ENCODE results near the gene DPY30. TPM values are rescaled to one million over a fixed set of nuclear protein-coding genes. Genes with fewer than 3 reads are reported as not detected.

DPY30 gene
- total RNA-seq, 2 experiments from 2014 or later: 69.9 to 77.8 TPM

GRCh38 chr2:31979956-31980355, 59.6 kb downstream of the DPY30 start:
- H3K36me3 Mint-ChIP-seq: peaks cover 20% of the 10 kb centered on the region

GRCh38 chr2:31979018-31979417, 60.6 kb downstream of the DPY30 start:
- no peak overlapping the region for H3K4me3 Mint-ChIP-seq
- peaks cover 3% of the 10 kb centered on the region for H3K9me3 Mint-ChIP-seq (ENCODE audit: low read depth)
- CTCF ChIA-PET: no interaction called here
- peaks cover 21% of the 10 kb centered on the region for H3K4me1 Mint-ChIP-seq
- peaks cover 18% of the 10 kb centered on the region for H3K36me3 Mint-ChIP-seq
- ATAC-seq (no peak), DNase-seq (no peak)
- no peak overlapping the region for H3K27ac Mint-ChIP-seq
- H3K27me3 Mint-ChIP-seq: no peaks in the 10 kb centered on the region

More at GRCh38 chr2:31979956-31980355, 59.6 kb downstream of the DPY30 start:
- Mint-ChIP-seq H3K27me3 (no peaks in the 10 kb centered on the region), H3K4me1 (peaks cover 21% of the 10 kb centered on the region), H3K4me3 (no peak overlapping the region), H3K9me3 (ENCODE audit: low read depth) (peaks cover 3% of the 10 kb centered on the region), H3K27ac (no peak overlapping the region)
- ATAC-seq (no peak), DNase-seq (no peak)
- CTCF ChIA-PET: interaction anchor here (0.9 kb wide), 1 partner anchor 12 kb away, joined by 3 read pairs; no protein-coding TSS in a partner anchor

GRCh38 chr2:31978436-31978835, 61.2 kb downstream of the DPY30 start:
- peaks cover 3% of the 10 kb centered on the region for H3K9me3 Mint-ChIP-seq (ENCODE audit: low read depth)
- CTCF ChIA-PET: no interaction called here
- no peak overlapping the region for H3K27ac Mint-ChIP-seq
- no peak for DNase-seq
- ATAC-seq: no peak
- peaks cover 14% of the 10 kb centered on the region for H3K36me3 Mint-ChIP-seq
- H3K27me3 Mint-ChIP-seq: no peaks in the 10 kb centered on the region
- no peak overlapping the region for H3K4me3 Mint-ChIP-seq
- H3K4me1 Mint-ChIP-seq: peaks cover 24% of the 10 kb centered on the region

Other genes starting within 250 kb of the DPY30 start
- 10 to 100 TPM; 44.3 to 49.7 TPM for gene MEMO1, start 28.8 kb downstream of the DPY30 start, total RNA-seq
- 10 to 100 TPM; 17.3 to 20.4 TPM for gene SPAST, start 23.8 kb upstream of the DPY30 start, total RNA-seq
- gene SLC30A6, start 126.1 kb upstream of the DPY30 start, total RNA-seq: 10 to 100 TPM; 16.8 to 27.2 TPM
- gene NLRC4, start 225.1 kb upstream of the DPY30 start, total RNA-seq: under 1 TPM in 1 of 2 experiments, not detected in 1; 0.07 TPM
- 10 to 100 TPM; 30.9 to 40.5 TPM for gene YIPF4, start 238.1 kb upstream of the DPY30 start, total RNA-seq